ENCODE data around the gene HP.
A peak's percentile ranks its signal among the peaks of the same experiment; 100 is the strongest.
"Not testable (repeated sequence)": the region's sequence is repeated elsewhere in the genome, so short reads cannot be mapped to it uniquely, and the experiment has no call there.

The HP gene

GRCh38 chr16:72064361-72064894, 10.1 kb downstream of the HP start:
- Histone ChIP-seq H3K9me3 (replicated peaks in 1 of 11) (peaks cover 0 to 9% (median 4%) of the 10 kb centered on the region in 11 experiments; a peak in 8 of 22 replicates), H3K9ac (no peak overlapping the region), H3K4me3 (no peak overlapping the region), H3K27ac (no peak overlapping the region), H4K20me1 (no peaks in the 10 kb centered on the region), H3K4me2 (no peak overlapping the region), H3K27me3 (no peaks in the 10 kb centered on the region), H3K36me3 (peaks cover 0 to 21% (median 4%) of the 10 kb centered on the region in 11 experiments; a peak in 10 of 22 replicates), H3K4me1 (peaks cover 0 to 4% (median 0%) of the 10 kb centered on the region in 10 experiments; a peak in 1 of 20 replicates)
- no peak for TF ChIP-seq Cebpa-rat (IDR thresholded peaks at IDR 0.05)

GRCh38 chr16:72066747-72067146, 12.4 kb downstream of the HP start:
- Histone ChIP-seq H4K20me1 (no peaks in the 10 kb centered on the region), H3K9ac (peak overlapping the region in 1 of 11 experiments; percentile 1; a peak in 1 of 22 replicates)
- TF ChIP-seq Cebpa-rat (IDR thresholded peaks at IDR 0.05): no peak

GRCh38 chr16:72068930-72069329, 14.6 kb downstream of the HP start:
- Histone ChIP-seq H3K9ac (no peak overlapping the region), H3K9me3 (replicated peaks in 1 of 11) (peaks cover 0 to 9% (median 4%) of the 10 kb centered on the region in 11 experiments; a peak in 8 of 22 replicates), H3K36me3 (peaks cover 0 to 23% (median 5%) of the 10 kb centered on the region in 11 experiments; a peak in 11 of 22 replicates), H3K4me1 (peaks cover 0 to 4% (median 0%) of the 10 kb centered on the region in 10 experiments; a peak in 1 of 20 replicates), H3K4me2 (no peak overlapping the region), H3K27ac (no peak overlapping the region), H3K27me3 (no peaks in the 10 kb centered on the region), H3K4me3 (no peak overlapping the region), H4K20me1 (no peaks in the 10 kb centered on the region)
- TF ChIP-seq Cebpa-rat (IDR thresholded peaks at IDR 0.05): no peak

More at GRCh38 chr16:72066747-72067146, 12.4 kb downstream of the HP start:
- H3K4me3 ChIP-seq: no peak overlapping the region
- no peak overlapping the region for H3K4me2 ChIP-seq
- no peak overlapping the region for H3K27ac ChIP-seq
- peaks cover 0 to 4% (median 0%) of the 10 kb centered on the region in 10 experiments; a peak in 1 of 20 replicates for H3K4me1 ChIP-seq
- peaks cover 0 to 19% (median 4%) of the 10 kb centered on the region in 11 experiments; a peak in 11 of 22 replicates for H3K36me3 ChIP-seq
- no peaks in the 10 kb centered on the region for H3K27me3 ChIP-seq
- peaks cover 0 to 9% (median 4%) of the 10 kb centered on the region in 11 experiments; a peak in 8 of 22 replicates for H3K9me3 ChIP-seq (replicated peaks in 1 of 11)

- Histone ChIP-seq H3K9ac (no peak overlapping the region), H3K36me3 (peaks cover 0 to 20% (median 5%) of the 10 kb centered on the region in 11 experiments; a peak in 8 of 22 replicates), H3K4me3 (no peak overlapping the region), H3K27ac (no peak overlapping the region), H3K27me3 (no peaks in the 10 kb centered on the region), H3K4me1 (no peaks in the 10 kb centered on the region), H3K4me2 (no peak overlapping the region), H4K20me1 (no peaks in the 10 kb centered on the region), H3K9me3 (replicated peaks in 1 of 11) (no peaks in the 10 kb centered on the region)
- TF ChIP-seq Cebpa-rat (IDR thresholded peaks at IDR 0.05): no peak
Measured at GRCh38 chr16:72072514-72073342, 18.4 kb downstream of the HP start.

GRCh38 chr16:72073560-72074230, 19.4 kb downstream of the HP start:
- no peak overlapping the region for H3K4me3 ChIP-seq
- no peak for TF ChIP-seq Cebpa-rat (IDR thresholded peaks at IDR 0.05)
- no peaks in the 10 kb centered on the region for H3K9me3 ChIP-seq (replicated peaks in 1 of 11)
- H3K4me1 ChIP-seq: no peaks in the 10 kb centered on the region
- H4K20me1 ChIP-seq: no peaks in the 10 kb centered on the region
- H3K27me3 ChIP-seq: no peaks in the 10 kb centered on the region
- no peak overlapping the region for H3K9ac ChIP-seq
- H3K36me3 ChIP-seq: peaks cover under 1 to 24% (median 10%) of the 10 kb centered on the region in 11 experiments; a peak in 14 of 22 replicates
- H3K27ac ChIP-seq: no peak overlapping the region
- H3K4me2 ChIP-seq: no peak overlapping the region

GRCh38 chr16:72075067-72075466, 20.8 kb downstream of the HP start:
- not testable (repeated sequence) for H3K27ac ChIP-seq; H3K27me3 ChIP-seq; H3K9ac ChIP-seq; H3K9me3 ChIP-seq (replicated peaks in 1 of 11); H3K4me3 ChIP-seq; H3K4me2 ChIP-seq; H3K4me1 ChIP-seq; H4K20me1 ChIP-seq
- peaks cover 9 to 32% (median 16%) of the 10 kb centered on the region in 11 experiments; a peak in 14 of 22 replicates for H3K36me3 ChIP-seq

- H3K27me3 ChIP-seq, H3K27ac ChIP-seq, H3K9ac ChIP-seq, H3K4me2 ChIP-seq, H3K4me3 ChIP-seq, H4K20me1 ChIP-seq, H3K4me1 ChIP-seq: not testable (repeated sequence)
- peaks cover 4 to 30% (median 14%) of the 10 kb centered on the region in 11 experiments; a peak in 14 of 22 replicates for H3K36me3 ChIP-seq
- H3K9me3 ChIP-seq (replicated peaks in 1 of 11): peaks cover 0 to 24% (median 13%) of the 10 kb centered on the region in 11 experiments; a peak in 14 of 22 replicates
Measured at GRCh38 chr16:72076991-72077706, 22.8 kb downstream of the HP start.

- no peak overlapping the region for H3K9ac ChIP-seq
- H3K4me1 ChIP-seq: no peaks in the 10 kb centered on the region
- peaks cover 0 to 2% (median 0%) of the 10 kb centered on the region in 11 experiments; a peak in 1 of 22 replicates for H4K20me1 ChIP-seq
- H3K27me3 ChIP-seq: no peaks in the 10 kb centered on the region
- no peak overlapping the region for H3K4me3 ChIP-seq
- no peak for TF ChIP-seq Cebpa-rat (IDR thresholded peaks at IDR 0.05)
- H3K4me2 ChIP-seq: no peak overlapping the region
- H3K9me3 ChIP-seq (replicated peaks in 1 of 11): peaks cover 26 to 54% (median 42%) of the 10 kb centered on the region in 11 experiments
- peaks cover 55 to 74% (median 63%) of the 10 kb centered on the region in 11 experiments for H3K36me3 ChIP-seq
- no peak overlapping the region for H3K27ac ChIP-seq
Measured at GRCh38 chr16:72083778-72084404, 29.6 kb downstream of the HP start.

All from BLaER1 treated with 17β-estradiol and CSF1 and Interleukin-3, amounts not matched to agents 10 nM and 100 nM (cell line).